ENCODE results near the gene SQSTM1. TPM values are rescaled to one million over a fixed set of nuclear protein-coding genes. Genes with fewer than 3 reads are reported as not detected.

Gene SQSTM1
- total RNA-seq, 1 experiment from 2014 or later, result 993 TPM

Other genes with a start within 250 kb of the SQSTM1 start
- 417 and 435 TPM in 2 replicates for gene HNRNPH1, start 197.2 kb upstream of the SQSTM1 start, total RNA-seq (2014; rRNA removed; shearing (Covaris generic))
- gene CBY3, start 139.9 kb upstream of the SQSTM1 start, total RNA-seq (2014; rRNA removed; shearing (Covaris generic)), result not detected in 2 replicates
- 978 and 1,126 TPM in 2 replicates for gene CANX, start 121.9 kb upstream of the SQSTM1 start, total RNA-seq (2014; rRNA removed; shearing (Covaris generic))
- 11.9 and 12.8 TPM in 2 replicates for gene MAML1, start 88.1 kb upstream of the SQSTM1 start, total RNA-seq (2014; rRNA removed; shearing (Covaris generic))
- gene LTC4S, start 26.9 kb upstream of the SQSTM1 start, total RNA-seq (2014; rRNA removed; shearing (Covaris generic)), result not detected in 2 replicates
- 160 and 216 TPM in 2 replicates for gene MGAT4B, start 14.0 kb upstream of the SQSTM1 start, total RNA-seq (2014; rRNA removed; shearing (Covaris generic))
- gene MRNIP, start 37.9 kb downstream of the SQSTM1 start, total RNA-seq (2014; rRNA removed; shearing (Covaris generic)), result 3.8 and 16.8 TPM in 2 replicates
- 32.1 and 37.5 TPM in 2 replicates for gene TBC1D9B, start 87.0 kb downstream of the SQSTM1 start, total RNA-seq (2014; rRNA removed; shearing (Covaris generic))

All from H4 (cell line).